Sciatic nerve (tissue), 2 donors: ENCODE data around the gene ACBD3. TPM values are rescaled to one million over a fixed set of nuclear protein-coding genes. Genes with fewer than 3 reads are reported as not detected.

Source experiments
- ATAC-seq: fragments of 200-7000 bp; cut with Tn5 transposase; one replicate; pipeline ENCODE4 v1.9.1; 2020; ENCODE audit warnings: mild to moderate bottlenecking, moderate library complexity
- DNase-seq: peaks from one replicate; pipeline ENCODE4 v3.0.0-alpha.2; 2020; ENCODE audit warnings: low spot score
- intact Hi-C: fragments of 100-400 bp; cut with DNase I; formaldehyde crosslinking; loops from one replicate; pipeline ENCODE4 v1.14.2; 2022
- total RNA-seq: library from RNA; stranded (reverse); fragmentation: NEBNext Ultra II Directional; extraction: Animal tissue kit (Norgen Biotek cat#: 25700); gene quantifications from one replicate; pipeline ENCODE4 v1.2.1, GENCODE V29; 2021
- donor health status: DM: no; HTN: no; CAD: no.
- donor health status: DM: no; HTN: no; CAD: no.

ACBD3 gene
- total RNA-seq, 1 donor from 2014 or later: 49.8 TPM

DNA sequence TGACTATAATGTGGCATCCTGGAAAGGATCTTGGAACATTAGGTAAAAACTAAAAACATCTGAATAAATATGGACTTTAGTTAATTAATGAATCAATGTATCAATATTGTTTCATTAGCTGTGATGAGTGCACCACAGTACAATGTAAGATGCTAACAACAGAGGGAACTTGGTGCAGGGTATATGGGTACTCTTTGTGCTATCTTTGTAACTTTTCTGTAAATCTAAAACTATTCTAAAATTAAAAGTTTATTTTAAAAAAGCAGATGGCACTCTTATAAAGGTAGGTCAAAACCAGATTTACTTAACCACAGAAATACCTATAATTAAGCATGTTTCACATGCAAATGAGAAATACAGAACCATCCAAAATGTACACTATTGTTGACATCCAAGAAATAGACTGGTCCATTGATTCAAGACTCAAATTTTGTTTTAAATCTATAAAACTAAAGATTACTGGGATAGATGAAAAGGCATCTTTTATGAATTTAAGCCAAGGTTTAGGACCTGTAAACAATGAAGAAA, 38.4 kb downstream of the ACBD3 start:
- intact Hi-C loops: no loop called here

DNA sequence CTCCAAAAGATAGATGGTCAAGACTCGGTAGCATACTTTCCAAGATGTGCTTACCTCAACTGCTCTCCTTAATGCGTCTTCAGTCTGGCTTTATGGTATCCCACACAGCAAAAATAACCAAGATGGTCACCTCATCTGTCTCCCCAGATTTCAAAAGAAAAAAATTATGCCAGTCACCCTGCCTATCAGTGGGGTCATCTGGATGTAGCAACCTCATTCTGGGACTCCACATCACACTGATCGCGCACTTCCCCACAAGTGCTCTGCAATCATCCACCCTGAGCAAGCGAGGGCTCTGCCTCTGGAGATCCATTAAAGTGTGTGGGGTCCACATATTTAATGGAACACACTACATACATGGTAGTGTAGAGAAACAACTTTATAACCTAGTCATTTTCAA, 42.5 kb downstream of the ACBD3 start:
- DNase-seq (no peak), ATAC-seq (no peak)

More for the DNA sequence above, 38.4 kb downstream of the ACBD3 start:
- ATAC-seq (no peak), DNase-seq (no peak)

DNA sequence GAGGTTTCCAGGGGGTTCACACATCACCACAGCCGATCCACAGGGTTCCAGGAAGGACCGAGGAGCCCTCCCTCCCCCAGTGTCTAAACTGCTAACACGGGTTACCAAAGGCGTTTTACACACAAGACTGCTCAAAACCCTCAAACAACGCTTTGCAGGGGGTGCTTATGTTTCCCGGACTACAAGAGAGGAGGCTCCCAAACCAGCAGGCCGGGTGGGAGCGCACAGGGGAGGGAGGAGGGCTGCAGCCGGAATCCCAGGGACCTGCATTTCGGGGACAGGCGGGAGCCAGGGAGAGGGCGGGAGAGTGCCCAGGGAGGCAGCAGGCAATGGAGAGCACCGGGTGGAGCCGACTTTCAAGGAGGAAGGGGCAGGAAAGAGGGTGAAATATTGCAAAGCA, 50.8 kb downstream of the ACBD3 start:
- DNase-seq (no peak), ATAC-seq (no peak)
- intact Hi-C loops: loop anchor here (5.0 kb wide), 1 partner anchor 733 kb away; no protein-coding TSS in a partner anchor

More for the DNA sequence above, 42.5 kb downstream of the ACBD3 start:
- intact Hi-C loops: no loop called here

DNA sequence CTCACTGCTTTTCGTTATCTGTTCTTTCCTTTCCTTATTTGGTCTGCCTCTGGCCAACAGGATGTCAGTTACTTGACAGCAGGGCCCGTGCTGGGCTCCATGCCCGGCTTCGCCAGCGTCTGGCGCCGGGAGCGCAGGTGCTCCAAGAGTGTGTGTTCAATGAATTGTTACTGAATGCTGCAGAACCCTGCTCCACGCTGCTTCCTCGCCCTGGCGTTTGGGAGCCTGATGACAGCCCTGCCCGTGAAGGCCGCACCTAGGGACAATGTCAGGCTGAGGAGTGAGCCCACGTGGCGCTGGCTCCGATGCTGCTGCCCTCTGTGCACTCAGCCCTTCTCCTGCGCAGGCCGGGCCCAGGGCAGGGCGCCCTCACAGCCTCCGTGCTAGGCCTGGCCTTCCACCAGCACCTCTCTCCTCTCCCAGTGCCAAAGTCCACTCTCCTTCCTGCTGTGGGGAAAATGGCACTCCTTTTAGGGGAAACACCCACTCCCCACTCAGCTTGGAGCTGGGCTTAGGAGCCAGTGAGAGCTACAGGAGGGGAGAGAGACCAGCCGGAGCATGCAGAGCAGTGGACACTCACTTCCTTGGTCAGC, 51.4 kb downstream of the ACBD3 start:
- ATAC-seq: peak; percentile 72
- DNase-seq: peak; percentile 54

DNA sequence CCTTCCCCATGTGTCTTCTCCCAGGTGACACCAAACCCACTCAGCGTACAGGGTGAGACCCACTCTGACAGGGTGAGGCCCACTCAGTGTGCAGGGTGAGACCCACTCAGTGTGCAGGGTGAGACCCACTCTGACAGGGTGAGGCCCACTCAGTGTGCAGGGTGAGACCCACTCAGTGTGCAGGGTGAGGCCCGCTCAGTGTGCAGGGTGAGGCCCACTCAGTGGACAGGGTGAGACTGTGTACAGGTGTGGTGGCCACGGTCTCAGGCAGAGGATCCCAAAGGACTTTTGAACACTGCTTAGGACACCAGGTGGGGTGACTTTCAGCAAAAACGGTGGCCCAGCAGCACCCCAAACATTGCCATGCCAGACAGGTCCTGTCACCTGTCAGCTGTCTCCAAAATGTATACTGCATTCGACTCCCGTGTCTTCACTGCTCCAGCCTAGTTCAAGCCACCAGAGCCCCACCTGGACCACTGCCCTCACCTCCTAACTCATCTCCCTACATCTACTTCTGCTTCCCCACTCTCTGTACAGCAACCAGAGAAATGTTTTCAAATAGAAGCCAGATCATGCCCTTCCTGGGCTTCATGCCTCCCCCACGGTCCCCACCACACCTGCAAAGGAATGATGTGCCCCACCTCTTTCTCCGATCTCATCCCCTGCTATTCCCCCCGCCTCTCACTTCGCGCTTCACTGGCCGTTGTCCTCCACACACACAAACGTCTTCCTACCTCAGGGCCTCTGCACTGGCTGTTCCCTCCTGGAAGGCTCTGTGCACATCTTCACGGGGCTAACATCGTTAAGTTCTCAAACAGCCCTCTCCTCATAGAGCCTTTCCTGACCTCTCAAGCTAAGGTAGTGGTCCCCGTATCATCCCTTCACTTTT, 52.1 kb downstream of the ACBD3 start:
- DNase-seq (no peak), ATAC-seq (peak; percentile 15)
- intact Hi-C loops: loop anchor here (5.0 kb wide), 1 partner anchor 732 kb away; no protein-coding TSS in a partner anchor

More for the DNA sequence above, 51.4 kb downstream of the ACBD3 start:
- intact Hi-C loops: loop anchor here (5.0 kb wide), 1 partner anchor 733 kb away; no protein-coding TSS in a partner anchor

DNA sequence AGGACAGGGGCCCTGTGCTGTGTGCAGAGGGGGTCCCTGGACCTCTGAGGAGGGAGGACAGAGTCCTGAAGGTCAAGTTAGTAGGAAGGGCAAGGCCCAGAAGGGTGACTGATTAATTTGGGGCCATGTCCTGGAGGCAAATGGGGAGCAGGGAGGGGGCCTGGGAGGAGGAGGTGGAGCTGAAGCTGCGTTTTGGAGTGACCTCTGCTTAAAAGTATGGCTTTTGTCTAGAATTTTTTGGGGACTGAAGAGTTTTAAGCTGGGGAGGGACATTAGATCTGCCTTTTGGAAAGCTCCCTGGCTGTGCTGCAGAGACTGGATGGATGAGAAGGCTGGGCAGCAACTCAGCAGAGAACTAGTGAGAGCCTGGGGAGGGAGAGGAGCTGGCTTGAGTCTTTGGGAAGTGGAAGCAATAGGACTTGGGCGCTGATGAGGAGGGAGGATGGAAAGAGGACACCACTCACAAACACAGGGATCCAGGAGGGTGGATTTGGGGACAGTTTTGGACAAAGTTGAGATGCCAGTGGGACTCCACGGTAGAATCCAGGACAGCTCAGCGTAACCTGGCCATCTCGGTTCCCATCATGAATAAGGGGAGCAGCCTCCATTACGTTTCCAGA, 52.9 kb downstream of the ACBD3 start:
- intact Hi-C loops: no loop called here
- DNase-seq (no peak), ATAC-seq (no peak)

DNA sequence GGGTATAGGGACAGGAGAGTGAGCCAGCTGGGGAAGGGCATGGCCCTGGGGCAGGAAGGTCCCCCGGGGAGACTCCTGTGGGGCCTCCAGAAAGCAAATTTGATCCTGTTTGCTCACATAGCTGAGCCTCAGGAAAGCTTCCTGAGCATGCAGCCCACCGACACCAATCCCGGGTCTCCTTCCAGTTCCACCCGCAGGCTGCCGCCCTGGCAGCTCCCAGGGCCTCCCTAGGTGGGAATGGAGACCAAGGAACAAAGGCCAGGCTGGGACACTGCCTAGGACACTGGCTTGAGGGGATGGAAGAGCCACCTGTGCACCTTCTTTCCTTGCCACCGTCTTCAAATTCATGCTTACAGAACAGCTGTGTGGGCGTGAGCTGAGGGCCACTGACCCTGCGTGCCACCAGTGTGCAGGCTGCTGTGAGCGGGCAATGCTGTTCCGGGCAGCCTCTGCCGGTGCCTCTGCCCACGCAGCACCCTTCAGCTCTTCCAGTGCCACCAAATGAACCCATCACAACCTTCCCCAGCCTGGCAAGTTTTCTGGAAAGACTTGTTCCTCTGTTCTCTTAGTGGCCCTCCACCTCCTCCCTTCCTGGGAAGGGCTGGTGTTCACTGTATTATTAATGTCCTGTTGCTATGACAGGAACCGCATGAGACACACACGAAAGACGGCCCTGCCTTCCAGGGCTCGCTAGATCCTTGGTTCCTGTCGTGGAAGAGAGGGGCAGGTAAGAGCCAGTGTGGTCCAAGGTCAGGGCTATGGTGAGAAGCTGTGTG, 53.6 kb downstream of the ACBD3 start:
- DNase-seq: no peak
- no peak for ATAC-seq
- intact Hi-C loops: no loop called here

DNA sequence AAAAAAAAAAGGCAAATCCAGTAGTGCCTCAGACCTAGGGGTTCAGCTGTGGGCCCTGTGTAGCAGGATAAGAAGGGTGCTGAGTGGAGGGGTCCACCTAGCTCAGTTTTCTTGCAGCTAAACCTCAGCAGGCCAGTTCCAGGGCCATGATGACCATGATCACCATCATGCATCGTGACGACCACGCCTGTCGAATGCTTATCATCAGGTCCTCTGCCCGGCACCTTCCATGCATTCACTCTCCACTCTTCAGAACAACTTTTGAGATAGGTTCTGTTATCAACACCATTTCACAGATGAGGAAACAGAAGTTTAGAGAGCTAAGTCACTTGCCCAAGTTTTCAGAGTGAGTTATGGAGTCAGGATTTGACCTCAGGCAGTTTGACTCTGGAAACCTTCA, 54.9 kb downstream of the ACBD3 start:
- intact Hi-C loops: no loop called here
- ATAC-seq (no peak), DNase-seq (no peak)

DNA sequence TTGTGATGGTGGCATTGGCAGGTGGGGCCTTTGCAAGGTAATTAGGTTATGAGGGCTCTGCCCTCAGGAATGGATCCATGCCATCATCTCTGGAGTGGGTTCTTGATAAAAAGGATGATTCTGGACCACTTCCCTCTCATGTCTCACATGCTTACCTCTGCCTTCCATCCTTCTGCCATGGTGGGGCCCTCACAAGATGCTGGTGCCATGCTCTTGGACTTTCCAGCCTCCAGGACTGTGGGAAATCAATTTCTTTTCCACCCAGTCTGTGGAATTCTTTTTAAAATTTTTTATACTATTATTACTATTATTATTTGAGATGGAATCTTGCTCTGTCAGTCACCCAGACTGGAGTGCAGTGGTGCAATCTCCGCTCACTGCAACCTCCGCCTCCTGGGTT, 57.3 kb downstream of the ACBD3 start:
- intact Hi-C loops: no loop called here
- ATAC-seq (no peak), DNase-seq (peak; percentile 17)

DNA sequence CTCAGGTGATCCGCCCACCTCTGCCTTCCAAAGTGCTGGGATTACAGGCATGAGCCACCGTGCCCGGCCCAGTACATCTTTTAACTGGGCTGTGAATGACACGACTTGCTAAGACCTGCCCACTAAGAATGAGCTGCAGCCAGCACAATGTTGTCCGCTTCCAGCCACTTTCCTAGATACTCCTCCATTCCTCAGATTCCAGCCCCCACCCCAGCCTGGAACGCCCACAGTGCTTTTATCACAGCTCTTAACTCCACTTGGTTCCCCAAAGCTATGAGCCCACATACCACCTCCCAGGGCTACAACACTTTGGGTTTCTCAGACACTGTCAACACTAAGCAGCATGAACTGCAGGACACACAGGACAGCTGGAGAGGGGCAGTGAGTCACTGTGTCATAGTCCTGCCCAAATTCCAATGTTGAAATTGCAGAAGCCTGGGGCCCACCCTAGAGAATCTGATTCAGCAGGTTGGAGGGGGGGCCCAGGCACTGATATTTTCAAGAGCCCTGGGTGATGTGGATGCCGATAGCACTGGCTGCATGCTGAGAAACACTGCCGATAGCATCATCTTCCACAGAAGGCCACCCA, 58.0 kb downstream of the ACBD3 start:
- DNase-seq (peak; percentile 25), ATAC-seq (no peak)
- intact Hi-C loops: no loop called here

DNA sequence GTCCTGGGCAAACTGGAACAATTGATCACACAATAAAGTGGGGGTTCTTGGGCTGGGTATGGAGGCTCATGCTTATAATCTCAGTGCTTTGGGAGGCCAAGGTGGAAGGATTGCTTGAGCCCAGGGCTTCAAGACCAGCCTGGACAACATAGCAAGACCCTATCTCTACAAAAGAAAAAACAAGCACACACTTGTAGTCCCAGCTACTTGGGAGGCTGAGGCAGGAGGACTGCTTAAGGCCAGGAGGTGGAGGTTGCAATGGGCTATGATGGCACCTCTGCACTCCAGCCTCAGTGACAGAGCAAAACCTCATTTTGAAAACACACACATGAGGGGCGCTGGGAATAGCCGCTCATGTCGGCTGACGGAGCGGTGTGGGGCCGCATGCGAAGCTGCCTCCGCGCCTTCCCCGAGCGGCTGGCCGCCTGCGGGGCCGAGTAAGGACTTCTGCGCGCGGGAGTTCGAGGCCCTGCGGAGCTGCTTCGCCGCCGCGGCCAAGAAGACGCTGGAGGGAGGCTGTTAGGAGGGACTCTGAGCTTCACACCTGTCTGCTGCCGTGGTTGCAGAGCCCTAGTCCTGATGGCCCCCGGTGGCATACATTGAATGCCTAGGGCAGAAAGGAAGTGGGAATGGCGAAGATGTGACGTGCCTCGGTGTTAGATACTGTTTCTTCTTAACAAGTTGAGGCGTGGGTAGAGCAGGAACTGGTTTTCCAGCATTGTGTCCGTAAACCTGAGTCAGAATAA, 59.5 kb downstream of the ACBD3 start:
- intact Hi-C loops: no loop called here
- no peak for DNase-seq
- no peak for ATAC-seq

DNA sequence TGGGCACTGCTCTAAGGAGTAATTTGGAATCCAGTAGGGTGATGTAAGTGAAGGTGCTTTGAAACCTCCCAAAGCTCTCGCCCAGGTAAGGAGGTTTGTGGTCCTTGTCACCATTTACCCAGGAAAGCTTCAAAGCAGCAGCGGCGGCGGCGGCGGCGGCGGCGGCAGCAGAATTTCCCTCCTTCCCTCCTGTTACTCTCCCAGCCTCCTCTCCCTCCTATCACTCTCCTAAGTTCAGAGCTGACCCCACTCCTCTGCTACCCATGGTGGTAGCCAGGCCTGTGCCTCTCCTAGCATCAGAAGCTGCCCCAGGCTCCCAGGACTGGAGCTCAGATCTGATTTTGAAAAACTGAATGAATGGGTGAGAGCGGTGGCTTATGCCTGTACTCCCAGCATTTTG, 60.7 kb downstream of the ACBD3 start:
- DNase-seq: no peak

DNA sequence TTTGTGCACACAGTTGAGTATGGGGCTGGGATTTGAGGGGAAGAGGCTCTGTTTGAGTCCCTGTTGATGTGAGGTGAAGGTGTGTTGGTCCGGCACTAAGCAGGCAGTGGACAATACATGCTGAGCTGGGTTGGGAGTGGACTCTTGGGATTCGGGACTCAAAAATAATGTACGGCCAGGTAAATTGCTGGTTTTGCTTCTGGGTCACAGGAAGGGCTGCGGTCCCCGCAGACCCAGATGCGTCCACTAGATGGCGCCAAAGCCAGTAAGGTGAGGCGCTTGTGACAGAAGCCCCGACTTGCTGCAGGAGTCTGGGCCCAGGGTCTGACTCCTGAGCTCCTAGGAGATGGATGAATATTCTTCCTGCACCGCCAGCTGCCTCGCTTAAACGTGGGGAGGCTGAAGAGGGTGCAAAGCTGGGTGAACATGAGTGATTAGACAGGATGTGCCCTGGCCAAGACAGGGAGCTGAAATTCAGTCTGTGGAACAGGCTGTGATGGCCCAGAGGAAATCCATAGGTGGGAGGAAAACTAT, 61.4 kb downstream of the ACBD3 start:
- ATAC-seq (peak; percentile 70), DNase-seq (peak; percentile 93)
- intact Hi-C loops: no loop called here

More for the DNA sequence above, 60.7 kb downstream of the ACBD3 start:
- no peak for ATAC-seq
- intact Hi-C loops: no loop called here

DNA sequence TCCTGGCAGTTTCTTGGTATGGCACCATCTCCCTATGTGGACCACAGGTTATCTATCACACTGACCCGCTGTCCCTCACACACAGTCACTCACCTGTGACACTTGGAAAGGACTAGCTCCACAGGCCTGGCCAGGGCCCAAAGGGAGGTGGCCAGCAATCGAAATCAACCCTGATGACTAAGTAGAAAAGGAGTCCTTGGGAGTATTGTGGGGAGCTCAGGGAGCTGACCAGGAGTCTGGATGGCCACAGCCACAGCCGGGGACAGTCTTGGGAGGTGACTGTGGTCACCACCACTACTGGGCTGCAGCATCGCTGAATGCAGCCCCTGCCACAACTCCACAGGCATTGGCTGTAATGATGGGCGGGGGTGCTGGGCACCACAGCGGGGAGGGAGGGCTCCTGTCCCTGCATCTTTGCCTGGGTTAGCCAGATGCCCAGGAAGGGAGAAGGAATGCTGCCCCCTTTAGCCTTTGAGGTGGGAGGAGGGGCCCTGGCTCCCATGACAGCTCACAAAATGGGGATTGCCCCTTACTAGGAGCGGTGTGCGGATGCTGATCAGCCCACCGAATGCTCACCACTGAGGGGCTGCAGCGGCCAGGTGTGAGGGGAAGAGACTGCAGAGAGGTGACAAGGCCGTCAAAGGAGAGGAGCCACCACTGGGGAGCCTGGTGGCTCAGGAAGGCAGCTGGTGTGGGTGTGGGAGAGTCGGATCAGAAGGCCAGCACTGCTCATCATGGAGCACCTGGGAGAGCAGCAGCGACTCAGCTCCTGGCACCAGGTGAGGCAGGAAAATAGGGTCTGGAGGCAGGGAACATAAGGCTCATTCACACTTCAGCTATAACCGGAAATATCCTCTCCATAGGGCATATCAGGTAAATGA, 62.7 kb downstream of the ACBD3 start:
- intact Hi-C loops: loop anchor here (5.0 kb wide), 1 partner anchor 68 kb away; no protein-coding TSS in a partner anchor
- ATAC-seq (no peak), DNase-seq (no peak)

DNA sequence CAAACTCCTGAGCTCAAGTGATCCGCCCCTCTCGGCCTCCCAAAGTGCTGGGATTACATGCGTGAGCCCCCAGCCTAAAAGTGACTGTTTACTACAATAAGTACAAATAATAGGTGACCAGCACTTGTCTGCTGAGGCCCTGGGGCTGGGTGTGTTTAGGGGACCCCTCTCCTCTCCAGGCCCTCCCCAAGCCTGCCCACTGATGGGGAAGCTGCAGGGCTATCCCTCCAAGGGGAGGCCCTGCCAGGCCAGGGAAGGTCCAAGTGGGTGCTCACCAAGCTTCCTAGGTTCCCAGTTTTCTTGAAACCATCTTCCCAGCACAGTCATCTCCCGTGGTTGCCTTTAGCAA, 63.4 kb downstream of the ACBD3 start:
- no peak for DNase-seq
- intact Hi-C loops: loop anchor here (5.0 kb wide), 1 partner anchor 69 kb away; no protein-coding TSS in a partner anchor
- ATAC-seq: no peak

DNA sequence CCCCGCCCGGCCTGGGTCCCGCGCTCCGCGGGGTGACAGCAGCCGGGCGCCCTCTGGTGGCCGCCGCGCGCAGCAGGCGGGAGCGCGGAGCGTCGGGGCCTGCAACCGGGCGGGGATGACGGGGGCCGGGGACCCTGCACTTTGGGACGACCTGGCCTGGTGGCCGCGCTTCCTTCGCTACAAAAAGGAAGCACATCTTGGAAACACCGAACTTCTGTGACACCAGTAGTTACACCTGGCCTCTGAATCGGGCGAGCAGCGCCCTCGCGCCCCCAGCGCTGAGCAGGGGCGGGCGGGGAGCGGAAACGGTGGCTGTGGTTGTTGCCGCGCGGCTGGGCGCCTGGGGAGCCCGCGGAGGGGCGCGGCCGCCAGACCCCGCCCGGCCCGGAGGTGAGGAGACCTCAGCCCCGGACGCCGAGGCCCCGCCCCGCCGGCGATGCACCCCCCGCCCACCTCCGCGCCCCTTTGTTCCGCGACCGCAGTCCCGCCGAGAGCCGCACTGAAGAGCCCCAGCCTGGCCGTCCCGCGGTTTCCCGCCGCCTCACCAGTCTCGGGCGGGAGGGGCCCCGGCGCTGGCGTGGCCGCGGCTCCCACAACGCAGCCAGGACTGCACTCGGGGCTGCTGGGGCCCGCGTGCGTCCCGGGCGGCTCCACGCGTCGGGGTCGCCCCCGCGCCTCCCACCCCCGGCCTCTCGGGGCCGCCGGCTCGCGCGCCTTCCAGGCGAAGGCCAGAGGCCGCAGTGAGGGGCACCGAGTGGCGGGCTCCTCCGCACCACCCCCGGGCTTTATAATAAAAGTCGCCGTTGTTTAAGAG, 64.7 kb downstream of the ACBD3 start:
- ATAC-seq: peak; percentile 73
- peak; percentile 82 for DNase-seq
- intact Hi-C loops: loop anchor here (5.0 kb wide), 1 partner anchor 71 kb away; no protein-coding TSS in a partner anchor
